Small intestine (tissue), 7 donors: ENCODE measurements around the gene TMEM151A. TPM values are rescaled to one million over a fixed set of nuclear protein-coding genes. Genes with fewer than 3 reads are reported as not detected.

ENCODE experiments used
- DNase-seq, 2 donors: peaks; one replicate each; pipeline versions ENCODE4 v3.0.0 to v3.0.0-alpha.2; 2013
- FAIRE-seq: peaks from 2 replicates; lab custom pipeline; 2012; peaks lifted over from hg19 to GRCh38; lab: Jason Lieb, UNC
- H3K27ac ChIP-seq, 3 donors: one replicate each; pipeline ENCODE4 v1.5.1; 2013; ENCODE audit warnings: low read length in 2 of 3, mild to moderate bottlenecking in 2 of 3, control low read depth in 1 of 3, inconsistent platforms in 1 of 3, low read depth in 1 of 3, moderate library complexity in 1 of 3
- H3K27me3 ChIP-seq, 3 donors: one replicate each; pipeline ENCODE4 v1.6.1; 2013; ENCODE audit warnings: low read length in 3 of 3, inconsistent platforms in 1 of 3; ENCODE audit not compliant: control insufficient read depth in 3 of 3, insufficient read depth in 3 of 3
- H3K36me3 ChIP-seq, 3 donors: one replicate each; pipeline ENCODE4 v1.6.1; 2013; ENCODE audit warnings: low read length in 3 of 3, inconsistent platforms in 1 of 3, low read depth in 1 of 3, mild to moderate bottlenecking in 1 of 3, moderate library complexity in 1 of 3; ENCODE audit not compliant: control insufficient read depth in 3 of 3, insufficient read depth in 2 of 3
- H3K4me1 ChIP-seq, 3 donors: one replicate each; pipeline ENCODE4 v1.6.1; 2013; ENCODE audit warnings: low read length in 2 of 3, inconsistent platforms in 1 of 3, low read depth in 1 of 3, mild to moderate bottlenecking in 1 of 3, moderate library complexity in 1 of 3; ENCODE audit not compliant: control insufficient read depth in 3 of 3, insufficient read depth in 2 of 3
- H3K4me3 ChIP-seq, 3 donors: one replicate each; pipeline ENCODE4 v1.5.1; 2013; ENCODE audit warnings: low read length in 3 of 3, control low read depth in 1 of 3, inconsistent platforms in 1 of 3, low read depth in 1 of 3, mild to moderate bottlenecking in 1 of 3, moderate library complexity in 1 of 3
- H3K9me3 ChIP-seq, 2 donors: one replicate each; pipeline ENCODE4 v1.6.1; 2013; ENCODE audit warnings: low read depth in 1 of 2, low read length in 1 of 2; ENCODE audit not compliant: control insufficient read depth in 2 of 2, insufficient read depth in 1 of 2
- WGBS, 3 donors: extraction: QIAGEN DNeasy Blood & Tissue Kit; methylation state at CpG; one replicate each; pipeline ENCODE4 v1.1.7; 2013; 5-methylcytosine and 5-hydroxymethylcytosine counted together
- polyA plus RNA-seq, 4 donors: library from polyadenylated mRNA; stranded (reverse) in 3 of 4; unstranded in 1 of 4; fragments of 200-250 nt in 3 of 4; fragments of 120-200 nt in 1 of 4; gene quantifications; one replicate each; pipeline versions ENCODE4 v1.2.1 to v1.2.3, GENCODE V29; 2013
- donor health status: healthy with polysubstance abuse.
- donor health status: control.
- donor health status: control.
- donor health status: Bipolar disorder and iron deficiency.
- donor health status: healthy.

The TMEM151A gene
- polyA plus RNA-seq, 4 donors: 0.44 to 0.91 (median 0.54) TPM; not detected in 1

DNA sequence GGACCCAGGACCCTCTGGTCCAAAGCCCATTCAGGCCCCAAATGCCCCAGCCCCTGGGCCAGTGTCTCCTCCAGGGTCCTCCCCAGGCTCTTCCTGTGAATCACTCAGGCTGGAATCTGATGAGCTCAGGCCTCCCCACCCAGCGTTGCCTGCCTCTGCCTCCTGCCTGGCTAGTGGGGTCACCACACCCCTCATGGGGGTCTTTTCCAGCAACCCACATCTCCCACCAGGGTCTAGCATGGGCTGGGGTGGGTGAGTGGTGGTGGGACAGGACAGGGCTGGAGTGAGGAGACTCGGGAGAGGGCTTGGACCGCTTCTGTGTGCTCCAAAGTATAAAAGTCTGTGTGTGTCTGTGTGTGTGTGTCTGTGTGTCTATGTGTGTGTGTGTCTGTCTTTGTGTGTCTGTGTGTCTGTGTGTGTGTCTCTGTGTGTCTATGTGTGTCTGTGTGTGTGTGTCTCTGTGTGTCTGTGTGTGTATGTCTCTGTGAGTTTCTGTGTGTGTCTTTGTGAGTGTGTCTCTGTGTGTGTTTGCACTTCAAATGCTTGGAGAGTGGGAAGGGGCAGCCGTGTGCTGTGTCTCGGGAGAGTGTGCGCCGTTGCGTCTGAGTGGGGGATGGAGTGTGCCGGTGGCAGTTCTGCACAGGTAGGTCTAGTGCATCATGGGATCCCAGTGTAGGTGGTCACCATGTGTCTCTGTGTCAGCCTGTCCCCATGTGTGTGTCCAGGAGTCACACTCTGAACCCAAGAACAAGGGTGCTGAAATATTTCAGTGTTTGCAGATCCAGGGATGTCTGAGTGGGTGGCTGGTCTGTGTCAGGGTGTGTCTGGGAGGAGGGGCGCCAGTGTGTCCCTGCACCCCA, 35.7 kb downstream of the TMEM151A start:
- Histone ChIP-seq H3K36me3 (peaks cover 0 to 12% (median 0%) of the 10 kb centered on the region in 3 donors), H3K4me1 (peaks cover 0 to 15% (median 0%) of the 10 kb centered on the region in 3 donors), H3K9me3 (no peaks in the 10 kb centered on the region), H3K4me3 (no peak overlapping the region), H3K27ac (peak overlapping the region in 2 of 3 donors; percentile 9 to 38), H3K27me3 (no peaks in the 10 kb centered on the region)
- DNase-seq (no peak), FAIRE-seq (no peak)
- 79 to 86% (median 83%) methylated on average over 10 of the region's 10 CpGs for WGBS, 3 donors

DNA sequence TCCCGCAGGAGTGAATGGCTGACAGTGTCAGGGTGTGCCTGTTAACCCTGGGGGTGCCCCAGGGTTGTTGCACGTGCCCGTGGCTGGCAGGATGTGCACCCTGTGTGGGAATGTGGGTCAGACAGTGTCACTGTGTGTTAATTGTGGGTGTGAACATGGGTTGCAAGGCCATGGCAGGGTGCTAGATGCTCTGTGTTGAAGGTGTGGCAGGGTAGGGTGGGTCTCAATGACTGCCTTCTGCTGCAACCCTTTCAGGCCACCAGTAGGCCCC, 36.3 kb downstream of the TMEM151A start:
- FAIRE-seq: no peak
- Histone ChIP-seq H3K27me3 (no peaks in the 10 kb centered on the region), H3K4me1 (peaks cover 0 to 15% (median 0%) of the 10 kb centered on the region in 3 donors), H3K27ac (peak overlapping the region in 1 of 3 donors; percentile 9), H3K9me3 (no peaks in the 10 kb centered on the region), H3K4me3 (no peak overlapping the region), H3K36me3 (peaks cover 0 to 18% (median 0%) of the 10 kb centered on the region in 3 donors)
- 42 to 57% (median 51%) methylated on average over 3 of the region's 3 CpGs for WGBS, 3 donors
- DNase-seq: no peak

- 10 to 14% (median 12%) methylated on average over 18 to 19 of the region's 19 CpGs for WGBS, 3 donors
- FAIRE-seq (no peak), DNase-seq (peak; percentile 73 to 90)
- no peaks in the 10 kb centered on the region for H3K27me3 ChIP-seq
- peaks cover 0 to 15% (median 0%) of the 10 kb centered on the region in 3 donors for H3K4me1 ChIP-seq
- peak overlapping the region in 1 of 3 donors; percentile 18 for H3K27ac ChIP-seq
- no peak overlapping the region for H3K4me3 ChIP-seq
- peaks cover 0 to 24% (median 0%) of the 10 kb centered on the region in 3 donors for H3K36me3 ChIP-seq
- H3K9me3 ChIP-seq: no peaks in the 10 kb centered on the region
Observed at GRCh38 chr11:66328302-66329144, 36.8 kb downstream of the TMEM151A start.

- WGBS, 3 donors: 75 to 85% (median 85%) methylated on average over 3 of the region's 3 CpGs
- FAIRE-seq (no peak), DNase-seq (no peak)
- Histone ChIP-seq H3K27ac (no peak overlapping the region), H3K27me3 (no peaks in the 10 kb centered on the region), H3K4me1 (peaks cover 0 to 15% (median 0%) of the 10 kb centered on the region in 3 donors), H3K4me3 (no peak overlapping the region), H3K9me3 (no peaks in the 10 kb centered on the region), H3K36me3 (peaks cover 0 to 27% (median 0%) of the 10 kb centered on the region in 3 donors)
Observed at GRCh38 chr11:66329165-66329673, 37.5 kb downstream of the TMEM151A start.

GRCh38 chr11:66330931-66331330, 39.2 kb downstream of the TMEM151A start:
- no peaks in the 10 kb centered on the region for H3K9me3 ChIP-seq
- no peaks in the 10 kb centered on the region for H3K27me3 ChIP-seq
- 66 to 77% (median 74%) methylated on average over 10 of the region's 10 CpGs for WGBS, 3 donors
- H3K4me3 ChIP-seq: no peak overlapping the region
- H3K36me3 ChIP-seq: peaks cover 0 to 32% (median 0%) of the 10 kb centered on the region in 3 donors
- DNase-seq (no peak), FAIRE-seq (no peak)
- H3K27ac ChIP-seq: no peak overlapping the region
- H3K4me1 ChIP-seq: peaks cover 0 to 22% (median 0%) of the 10 kb centered on the region in 3 donors

DNA sequence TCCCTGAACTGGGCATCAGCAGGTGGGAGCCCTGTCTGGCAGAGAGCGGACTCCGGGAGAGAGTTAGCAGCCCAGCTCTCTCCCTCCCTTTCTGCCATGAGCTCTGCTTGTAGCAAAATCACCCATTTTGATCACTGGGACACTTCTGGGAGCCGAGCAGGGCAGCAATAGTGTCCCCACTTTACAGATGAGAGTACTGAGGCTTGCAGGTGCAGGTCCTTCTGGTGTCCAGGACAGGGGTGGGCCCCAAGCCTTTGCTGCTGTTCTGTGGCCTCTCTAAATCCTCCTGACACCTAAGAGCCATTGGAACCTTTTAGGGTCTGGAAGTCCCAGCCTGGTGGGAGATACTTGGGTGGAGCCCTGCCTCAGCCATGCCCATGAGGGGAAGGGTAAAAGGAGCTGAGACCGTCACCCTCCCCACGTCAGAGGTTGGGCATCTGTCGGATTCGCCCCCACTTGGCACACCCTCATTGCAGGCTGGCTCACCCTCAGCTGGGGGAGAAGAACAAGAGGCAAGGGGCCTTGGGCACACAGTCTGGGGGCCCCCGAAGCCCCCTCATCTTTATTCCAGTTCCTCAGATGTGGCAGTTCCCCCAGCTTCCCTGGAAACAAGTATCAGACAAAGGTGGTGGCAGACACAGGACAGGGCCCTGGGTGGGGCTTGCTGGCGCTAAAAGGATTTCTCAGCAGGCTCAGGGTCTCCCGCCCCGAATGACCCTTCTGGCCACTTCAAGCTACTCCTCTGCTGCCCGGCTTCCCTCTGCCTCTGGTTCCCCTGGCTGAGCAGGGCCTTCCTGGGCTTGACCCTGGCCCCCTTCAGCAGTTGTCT, 40.1 kb downstream of the TMEM151A start:
- 91 to 92% (median 92%) methylated on average over 12 of the region's 12 CpGs for WGBS, 3 donors
- Histone ChIP-seq H3K4me3 (no peak overlapping the region), H3K9me3 (no peaks in the 10 kb centered on the region), H3K4me1 (peaks cover 0 to 26% (median 0%) of the 10 kb centered on the region in 3 donors), H3K27ac (no peak overlapping the region), H3K36me3 (peaks cover 0 to 33% (median 0%) of the 10 kb centered on the region in 3 donors), H3K27me3 (no peaks in the 10 kb centered on the region)
- DNase-seq: no peak
- no peak for FAIRE-seq

GRCh38 chr11:66332371-66333219, 40.9 kb downstream of the TMEM151A start:
- no peaks in the 10 kb centered on the region for H3K27me3 ChIP-seq
- H3K27ac ChIP-seq: no peak overlapping the region
- no peak overlapping the region for H3K4me3 ChIP-seq
- FAIRE-seq: no peak
- peaks cover 0 to 22% (median 0%) of the 10 kb centered on the region in 3 donors for H3K4me1 ChIP-seq
- no peaks in the 10 kb centered on the region for H3K9me3 ChIP-seq
- WGBS, 3 donors: 79 to 87% (median 86%) methylated on average over 17 to 18 of the region's 18 CpGs
- peaks cover 0 to 41% (median 0%) of the 10 kb centered on the region in 3 donors for H3K36me3 ChIP-seq
- no peak for DNase-seq
